ENCODE data around the gene LCAT.

GRCh38 chr16:67922221-67922620, 21.7 kb downstream of the LCAT start:
- no peak for TF ChIP-seq RAD21 (IDR thresholded peaks at IDR 0.05)
- no peak for TF ChIP-seq CTCF (IDR thresholded peaks at IDR 0.05; ENCODE audit: low read depth, low read length, missing input control)
- no peak for TF ChIP-seq FOXA1 (IDR thresholded peaks at IDR 0.05)
- no peak for TF ChIP-seq MAX (IDR thresholded peaks at IDR 0.05)
- no peak for TF ChIP-seq TAF1 (conservative IDR thresholded peaks at IDR 0.05)
- TF ChIP-seq JUND (IDR thresholded peaks at IDR 0.05), result no peak
- TF ChIP-seq YY1 (IDR thresholded peaks at IDR 0.05), result no peak
- no peak for TF ChIP-seq REST (IDR thresholded peaks at IDR 0.05)
- no peak for TF ChIP-seq EGR1 (IDR thresholded peaks at IDR 0.05; ENCODE audit: low read depth in 2 of 2)
- no peak for TF ChIP-seq HNF4G (IDR thresholded peaks at IDR 0.05)
- no peak for TF ChIP-seq GABPA (IDR thresholded peaks at IDR 0.05 in 1 of 2, conservative IDR thresholded peaks at IDR 0.05 in 1 of 2)

Data from liver (tissue), 3 donors.